Esophagus muscularis mucosa (tissue), 3 donors: ENCODE data around the gene IP6K3.

Experiments used
- CTCF ChIP-seq, 3 experiments: fragments of 200-600 bp in 2 of 3; fragments of 450-650 bp in 1 of 3; sonication (generic) in 2 of 3; IDR thresholded peaks; one replicate each; pipeline ENCODE4 v1.5.1; 2017 to 2019; ENCODE audit warnings: antibody characterized with exemption in 3 of 3, mild to moderate bottlenecking in 2 of 3, moderate library complexity in 1 of 3
- POLR2A ChIP-seq: fragments of 450-650 bp; IDR thresholded peaks from one replicate; pipeline ENCODE4 v1.6.1; 2017; ENCODE audit warnings: antibody characterized with exemption, moderate library complexity, mild to moderate bottlenecking, low read depth

GRCh38 chr6:33742837-33743236, 3.9 kb downstream of the IP6K3 start:
- TF ChIP-seq CTCF (IDR thresholded peaks at IDR 0.05) (no peak), POLR2A (no peak)
